K562 (cell line): Measurements from ENCODE around the gene WDR20.

ENCODE experiments used
- HCFC1 ChIP-seq: IDR thresholded peaks from 2 replicates; pipeline ENCODE4 v1.6.1; 2012; ENCODE audit warnings: low read depth, low read length, improper control_type of control experiment
- TAL1 ChIP-seq: fragments of 450-650 bp; IDR thresholded peaks from 2 replicates; pipeline ENCODE4 v1.6.1; 2016; ENCODE audit warnings: mild to moderate bottlenecking

DNA sequence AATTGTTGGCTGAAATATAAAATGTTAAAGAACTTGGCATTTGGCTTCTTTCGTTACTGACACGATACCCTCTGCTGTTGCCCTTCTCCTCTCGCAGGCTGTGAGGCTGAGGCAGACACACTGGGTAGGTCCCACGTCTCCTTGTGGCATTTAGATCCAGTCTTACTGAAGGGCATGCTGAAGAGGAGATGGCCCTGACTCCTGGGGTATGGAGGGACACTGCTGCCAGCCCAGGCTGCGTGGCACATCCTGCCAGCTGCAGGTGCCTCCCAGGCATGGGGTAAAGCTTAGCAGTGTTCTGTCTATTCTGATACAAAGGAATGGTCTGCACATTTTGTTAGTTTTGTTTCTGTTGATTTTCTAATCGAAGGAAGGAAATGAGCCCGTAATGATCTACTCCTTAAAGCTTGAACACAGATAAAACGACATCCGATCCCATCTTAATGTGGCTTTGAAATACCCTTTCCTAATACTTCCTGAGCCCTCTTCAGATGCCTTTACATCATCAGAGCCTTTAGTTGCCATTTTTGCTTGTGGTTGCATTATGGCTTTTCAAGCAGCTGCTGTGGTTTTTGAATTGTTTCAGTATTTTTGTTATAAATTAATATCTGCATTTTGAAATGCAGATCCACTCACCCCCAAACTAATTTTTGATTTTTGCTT, 61.1 kb downstream of the WDR20 start:
- TF ChIP-seq HCFC1 (no peak), TAL1 (no peak)
